Naive B cell (primary cell): Measurements from ENCODE around the gene CXCL12. TPM values are rescaled to one million over a fixed set of nuclear protein-coding genes. Genes with fewer than 3 reads are reported as not detected.

Source experiments
- ATAC-seq, 2 donors: fragments of 150-1000 bp; cut with Tn5 transposase; 2 replicates each; pipeline ENCODE4 v1.10.0; 2021; ENCODE audit warnings: low read depth in 2 of 2, mild to moderate bottlenecking in 2 of 2, moderate library complexity in 2 of 2
- DNase-seq: peaks from one replicate; pipeline ENCODE4 v3.0.0; 2022
- H3K27ac Mint-ChIP-seq, 6 donors: one replicate each; pipeline ENCODE4 v1.8.0; 2020 to 2022; ENCODE audit warnings: mild to moderate bottlenecking in 6 of 6, mixed read lengths in 6 of 6, moderate library complexity in 5 of 6, inconsistent platforms in 2 of 6
- H3K27me3 Mint-ChIP-seq, 3 donors: one replicate each; pipeline ENCODE4 v1.8.0; 2021 to 2022; ENCODE audit warnings: mixed read lengths in 3 of 3, mild to moderate bottlenecking in 1 of 3
- H3K36me3 Mint-ChIP-seq, 2 donors: one replicate each; pipeline ENCODE4 v1.8.0; 2020 to 2022; ENCODE audit warnings: mixed read lengths in 2 of 2, inconsistent platforms in 1 of 2, mild to moderate bottlenecking in 1 of 2
- H3K4me1 Mint-ChIP-seq, 3 donors: one replicate each; pipeline ENCODE4 v1.8.0; 2020 to 2022; ENCODE audit warnings: mixed read lengths in 3 of 3, inconsistent platforms in 1 of 3, mild to moderate bottlenecking in 1 of 3, moderate library complexity in 1 of 3
- H3K4me3 Mint-ChIP-seq, 8 donors: one replicate each; pipeline ENCODE4 v1.8.0; 2020 to 2022; ENCODE audit warnings: mild to moderate bottlenecking in 8 of 8, mixed read lengths in 8 of 8, moderate library complexity in 8 of 8, inconsistent platforms in 2 of 8
- H3K9me3 Mint-ChIP-seq, 7 donors: one replicate each; pipeline ENCODE4 v1.8.0; 2020 to 2022; ENCODE audit warnings: mixed read lengths in 7 of 7, mild to moderate bottlenecking in 5 of 7, inconsistent platforms in 2 of 7, moderate library complexity in 1 of 7
- polyA plus RNA-seq, 6 donors: library from polyadenylated mRNA; unstranded; fragments of 300-500 nt; fragmentation: Illumina TruSeq; gene quantifications; one replicate each; pipeline ENCODE4 v1.2.3, GENCODE V29; 2021; ENCODE audit warnings: low read depth in 6 of 6

CXCL12 gene
- polyA plus RNA-seq, 6 donors from 2014 or later: not detected

- ATAC-seq: no peak
- H3K27ac Mint-ChIP-seq: no peak overlapping the region
- peaks cover 3 to 26% (median 9%) of the 10 kb centered on the region in 7 donors for H3K9me3 Mint-ChIP-seq
- peaks cover 5 to 8% of the 10 kb centered on the region in 2 donors for H3K36me3 Mint-ChIP-seq
- H3K4me1 Mint-ChIP-seq: no peaks in the 10 kb centered on the region
- DNase-seq: no peak
- H3K27me3 Mint-ChIP-seq: peaks cover 6 to 16% (median 8%) of the 10 kb centered on the region in 3 donors
- H3K4me3 Mint-ChIP-seq: no peak overlapping the region
Measured at GRCh38 chr10:44416021-44416771, 31.3 kb upstream of the CXCL12 start.

- Mint-ChIP-seq H3K4me1 (no peaks in the 10 kb centered on the region), H3K4me3 (no peak overlapping the region), H3K9me3 (peaks cover 3 to 26% (median 9%) of the 10 kb centered on the region in 7 donors), H3K27me3 (peaks cover 6 to 16% (median 12%) of the 10 kb centered on the region in 3 donors), H3K36me3 (peaks cover 5 to 8% of the 10 kb centered on the region in 2 donors), H3K27ac (no peak overlapping the region)
- ATAC-seq (no peak), DNase-seq (no peak)
Measured at GRCh38 chr10:44415121-44415520, 30.2 kb upstream of the CXCL12 start.

- H3K36me3 Mint-ChIP-seq: peaks cover 5 to 8% of the 10 kb centered on the region in 2 donors
- no peak overlapping the region for H3K27ac Mint-ChIP-seq
- ATAC-seq (no peak), DNase-seq (no peak)
- H3K27me3 Mint-ChIP-seq: peaks cover 6 to 22% (median 17%) of the 10 kb centered on the region in 3 donors
- no peaks in the 10 kb centered on the region for H3K4me1 Mint-ChIP-seq
- H3K4me3 Mint-ChIP-seq: no peak overlapping the region
- peaks cover 7 to 26% (median 11%) of the 10 kb centered on the region in 7 donors for H3K9me3 Mint-ChIP-seq
Measured at GRCh38 chr10:44413416-44413815, 28.5 kb upstream of the CXCL12 start.

- Mint-ChIP-seq H3K36me3 (peaks cover 5 to 8% of the 10 kb centered on the region in 2 donors), H3K27ac (no peak overlapping the region), H3K9me3 (peaks cover 7 to 32% (median 13%) of the 10 kb centered on the region in 7 donors), H3K27me3 (peaks cover 6 to 15% (median 11%) of the 10 kb centered on the region in 3 donors), H3K4me3 (no peak overlapping the region), H3K4me1 (no peaks in the 10 kb centered on the region)
- DNase-seq (no peak), ATAC-seq (no peak)
Measured at GRCh38 chr10:44411251-44411650, 26.4 kb upstream of the CXCL12 start.

- Mint-ChIP-seq H3K9me3 (peaks cover 0 to 16% (median 9%) of the 10 kb centered on the region in 7 donors), H3K4me3 (no peak overlapping the region), H3K27me3 (peaks cover 0 to 8% (median 6%) of the 10 kb centered on the region in 3 donors), H3K36me3 (no peaks in the 10 kb centered on the region), H3K4me1 (no peaks in the 10 kb centered on the region), H3K27ac (no peak overlapping the region)
- no peak for DNase-seq
- no peak for ATAC-seq
Measured at GRCh38 chr10:44404741-44405437, 20.0 kb upstream of the CXCL12 start.

- H3K27me3 Mint-ChIP-seq: peaks cover 0 to 9% (median 0%) of the 10 kb centered on the region in 3 donors
- ATAC-seq (no peak), DNase-seq (no peak)
- H3K36me3 Mint-ChIP-seq: no peaks in the 10 kb centered on the region
- H3K4me1 Mint-ChIP-seq: no peaks in the 10 kb centered on the region
- no peak overlapping the region for H3K27ac Mint-ChIP-seq
- H3K4me3 Mint-ChIP-seq: no peak overlapping the region
- H3K9me3 Mint-ChIP-seq: peaks cover 0 to 11% (median 2%) of the 10 kb centered on the region in 7 donors
Measured at GRCh38 chr10:44402465-44403195, 17.7 kb upstream of the CXCL12 start.

GRCh38 chr10:44400541-44400940 is 15.6 kb upstream of the CXCL12 start:
- H3K36me3 Mint-ChIP-seq: no peaks in the 10 kb centered on the region

GRCh38 chr10:44399659-44400451 is 15.0 kb upstream of the CXCL12 start:
- DNase-seq (no peak), ATAC-seq (no peak)
- peaks cover 0 to 3% (median 0%) of the 10 kb centered on the region in 7 donors for H3K9me3 Mint-ChIP-seq
- H3K27ac Mint-ChIP-seq: no peak overlapping the region
- H3K36me3 Mint-ChIP-seq: no peaks in the 10 kb centered on the region
- no peaks in the 10 kb centered on the region for H3K4me1 Mint-ChIP-seq
- H3K27me3 Mint-ChIP-seq: peaks cover 4 to 22% (median 14%) of the 10 kb centered on the region in 3 donors
- no peak overlapping the region for H3K4me3 Mint-ChIP-seq

More at GRCh38 chr10:44400541-44400940, 15.6 kb upstream of the CXCL12 start:
- H3K27me3 Mint-ChIP-seq: peaks cover 2 to 19% (median 11%) of the 10 kb centered on the region in 3 donors
- ATAC-seq: no peak
- H3K9me3 Mint-ChIP-seq: peaks cover 0 to 8% (median 0%) of the 10 kb centered on the region in 7 donors
- DNase-seq: no peak
- H3K4me3 Mint-ChIP-seq: no peak overlapping the region
- H3K4me1 Mint-ChIP-seq: no peaks in the 10 kb centered on the region
- peak overlapping the region in 1 of 6 donors; percentile 23 for H3K27ac Mint-ChIP-seq

GRCh38 chr10:44398747-44399658 is 14.1 kb upstream of the CXCL12 start:
- Mint-ChIP-seq H3K4me1 (no peaks in the 10 kb centered on the region), H3K9me3 (peaks cover 0 to 3% (median 0%) of the 10 kb centered on the region in 7 donors), H3K27me3 (peaks cover 4 to 22% (median 14%) of the 10 kb centered on the region in 3 donors), H3K27ac (no peak overlapping the region), H3K36me3 (no peaks in the 10 kb centered on the region), H3K4me3 (no peak overlapping the region)
- no peak for DNase-seq
- no peak for ATAC-seq

GRCh38 chr10:44398271-44398670 is 13.4 kb upstream of the CXCL12 start:
- Mint-ChIP-seq H3K4me1 (no peaks in the 10 kb centered on the region), H3K36me3 (no peaks in the 10 kb centered on the region)
- no peak for ATAC-seq

GRCh38 chr10:44397476-44398225 is 12.8 kb upstream of the CXCL12 start:
- Mint-ChIP-seq H3K9me3 (peaks cover 0 to 2% (median 0%) of the 10 kb centered on the region in 7 donors), H3K27ac (no peak overlapping the region), H3K36me3 (no peaks in the 10 kb centered on the region), H3K4me1 (no peaks in the 10 kb centered on the region), H3K4me3 (no peak overlapping the region), H3K27me3 (peaks cover 4 to 23% (median 16%) of the 10 kb centered on the region in 3 donors)
- no peak for ATAC-seq
- no peak for DNase-seq

More at GRCh38 chr10:44398271-44398670, 13.4 kb upstream of the CXCL12 start:
- peaks cover 0 to 2% (median 0%) of the 10 kb centered on the region in 7 donors for H3K9me3 Mint-ChIP-seq
- H3K27ac Mint-ChIP-seq: no peak overlapping the region
- H3K27me3 Mint-ChIP-seq: peaks cover 4 to 22% (median 14%) of the 10 kb centered on the region in 3 donors
- DNase-seq: no peak
- no peak overlapping the region for H3K4me3 Mint-ChIP-seq
